GM18909 (cell line): Measurements from ENCODE around the gene GP2.
A peak's percentile ranks its signal among the peaks of the same experiment; 100 is the strongest.

ENCODE experiments used
- ATAC-seq: cut with Tn5 transposase; IDR thresholded peaks from one replicate; pipeline ENCODE4 v1.9.1; 2021; ENCODE audit warnings: mild to moderate bottlenecking; ENCODE audit not compliant: unreplicated experiment, poor library complexity

Gene GP2

DNA sequence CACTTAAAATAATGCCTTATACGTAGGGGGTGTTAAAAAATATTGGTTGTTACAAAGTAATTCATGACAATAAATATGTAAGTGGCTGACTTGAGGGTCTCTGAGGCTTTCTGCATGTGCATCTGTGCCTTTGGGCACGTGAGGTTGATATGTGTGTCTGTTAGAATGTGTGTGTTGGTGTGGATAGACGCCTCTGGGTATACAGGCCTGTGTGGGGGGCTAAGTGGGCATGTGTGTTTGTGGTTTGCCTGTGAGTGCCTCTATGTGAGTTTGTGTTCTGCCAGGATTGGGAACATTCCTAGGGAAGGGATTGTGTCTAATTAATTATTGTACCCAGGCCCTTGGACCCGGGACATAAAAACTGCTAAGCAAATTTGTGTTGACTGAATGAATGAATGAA is 19.0 kb downstream of the GP2 start:
- no peak for ATAC-seq

DNA sequence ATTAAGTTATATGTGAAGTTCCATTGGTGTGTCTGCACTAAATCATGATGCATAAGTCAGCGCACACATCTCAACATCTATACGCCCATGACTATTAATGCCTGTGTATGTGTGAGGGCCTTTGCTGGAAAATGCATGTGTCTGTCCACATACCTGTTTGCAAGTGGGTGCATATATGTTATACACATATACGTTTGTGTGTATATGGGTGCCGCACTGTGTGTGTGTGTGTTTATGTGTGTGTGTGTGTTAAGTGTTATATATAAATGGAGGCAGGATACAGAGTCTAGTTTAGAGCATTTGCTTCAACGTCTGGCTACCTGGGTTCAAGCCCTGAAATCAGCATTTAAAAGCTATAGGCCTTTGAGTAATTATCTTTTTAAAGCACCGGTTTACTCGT is 19.5 kb downstream of the GP2 start:
- ATAC-seq = no peak

DNA sequence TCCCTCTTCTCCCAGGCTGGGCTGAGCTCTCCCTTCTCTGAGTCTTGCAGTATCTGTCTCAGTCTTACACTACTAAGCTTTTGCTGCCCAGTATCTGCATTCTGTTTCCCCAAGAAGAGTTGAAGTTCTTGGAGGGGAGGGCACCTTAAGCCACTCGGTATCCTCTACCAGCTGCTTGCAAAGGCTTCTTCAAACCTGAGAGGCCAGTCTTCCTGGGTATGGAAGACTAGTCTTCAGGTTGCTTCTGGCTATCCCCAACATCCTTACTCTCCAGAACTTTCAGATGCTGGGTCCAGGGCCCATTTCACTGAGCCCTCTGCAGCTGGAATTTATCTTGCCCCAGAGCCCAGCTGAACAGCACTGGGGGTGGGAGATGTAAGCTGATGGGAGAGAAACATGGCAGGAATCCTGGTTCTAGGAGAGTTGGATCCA is 20.1 kb downstream of the GP2 start:
- no peak for ATAC-seq

DNA sequence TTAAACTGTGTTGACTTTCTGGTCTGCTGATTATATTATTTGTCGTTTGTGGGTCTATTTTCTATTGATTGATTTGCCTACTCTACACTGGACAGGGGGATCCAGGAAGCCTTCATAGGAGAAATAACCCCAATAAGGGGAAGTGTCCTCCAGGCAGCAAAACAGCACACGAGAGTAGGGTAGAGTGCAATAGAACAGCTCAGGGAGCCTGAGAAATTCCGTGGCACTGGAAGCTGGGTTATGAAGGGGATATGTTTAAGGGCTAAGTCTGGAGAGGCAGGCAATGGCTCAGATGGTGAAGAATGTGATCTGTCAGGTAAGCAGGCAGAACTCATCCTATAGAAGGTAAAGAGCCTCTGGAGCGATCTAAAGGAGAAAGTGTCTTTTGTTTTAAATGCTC is 20.9 kb downstream of the GP2 start:
- ATAC-seq = no peak

DNA sequence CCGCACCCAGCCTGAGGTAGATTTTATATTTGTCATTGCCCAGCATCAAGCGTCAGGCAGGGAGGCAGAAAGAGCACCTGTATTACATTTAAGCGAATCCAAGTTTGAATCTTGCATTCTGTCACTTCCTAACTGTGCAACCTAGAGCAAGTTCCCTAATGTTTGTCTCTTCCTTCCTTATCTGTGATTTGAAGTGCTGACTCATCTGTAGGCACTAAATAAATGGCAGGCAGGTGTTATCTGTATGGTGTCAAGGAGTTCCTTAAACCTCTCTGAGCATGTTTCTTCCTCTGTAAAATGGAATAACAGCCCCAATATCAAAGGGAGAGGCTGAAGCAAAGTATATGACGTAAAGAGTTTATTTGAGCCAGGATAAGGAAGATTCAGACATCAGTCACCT is 24.3 kb downstream of the GP2 start:
- no peak for ATAC-seq

DNA sequence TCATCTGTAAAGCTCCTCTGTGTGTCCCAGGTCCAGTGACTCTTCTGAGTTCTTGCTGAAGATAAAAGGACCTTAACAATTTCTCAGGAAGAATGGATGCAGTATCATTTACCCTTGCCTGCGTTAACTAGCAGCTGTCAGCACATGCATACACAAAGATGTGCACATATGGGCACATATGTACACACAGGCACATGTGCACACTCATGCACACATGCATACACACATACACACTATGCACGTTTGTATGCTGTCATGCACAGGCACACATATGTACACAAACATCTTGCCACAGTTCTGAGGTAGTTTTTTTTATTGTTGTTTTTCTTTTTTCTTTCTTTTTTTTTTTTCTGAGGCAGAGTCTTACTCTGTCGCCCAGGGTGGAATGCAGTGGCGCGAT is 24.9 kb downstream of the GP2 start:
- ATAC-seq = no peak

DNA sequence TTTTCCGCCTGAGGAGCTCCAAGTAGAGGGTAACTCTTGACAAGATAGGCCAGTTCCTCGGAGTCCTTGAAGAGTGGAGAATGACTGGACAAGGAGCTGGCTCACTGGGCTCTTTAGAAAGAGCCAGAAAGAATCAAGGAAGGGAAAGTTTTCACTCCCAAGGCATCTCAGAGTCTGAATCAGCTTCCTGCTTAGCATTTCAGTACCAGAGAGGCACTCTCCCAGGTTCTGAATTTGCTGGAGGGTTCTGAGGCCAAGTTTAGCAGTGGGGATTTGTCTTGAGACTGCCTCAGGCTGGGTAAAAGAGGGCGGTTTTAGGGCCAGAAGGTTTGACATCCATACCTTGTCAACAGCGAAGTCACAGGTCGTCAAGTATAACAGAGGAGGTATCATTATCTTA is 25.5 kb downstream of the GP2 start:
- ATAC-seq = no peak

DNA sequence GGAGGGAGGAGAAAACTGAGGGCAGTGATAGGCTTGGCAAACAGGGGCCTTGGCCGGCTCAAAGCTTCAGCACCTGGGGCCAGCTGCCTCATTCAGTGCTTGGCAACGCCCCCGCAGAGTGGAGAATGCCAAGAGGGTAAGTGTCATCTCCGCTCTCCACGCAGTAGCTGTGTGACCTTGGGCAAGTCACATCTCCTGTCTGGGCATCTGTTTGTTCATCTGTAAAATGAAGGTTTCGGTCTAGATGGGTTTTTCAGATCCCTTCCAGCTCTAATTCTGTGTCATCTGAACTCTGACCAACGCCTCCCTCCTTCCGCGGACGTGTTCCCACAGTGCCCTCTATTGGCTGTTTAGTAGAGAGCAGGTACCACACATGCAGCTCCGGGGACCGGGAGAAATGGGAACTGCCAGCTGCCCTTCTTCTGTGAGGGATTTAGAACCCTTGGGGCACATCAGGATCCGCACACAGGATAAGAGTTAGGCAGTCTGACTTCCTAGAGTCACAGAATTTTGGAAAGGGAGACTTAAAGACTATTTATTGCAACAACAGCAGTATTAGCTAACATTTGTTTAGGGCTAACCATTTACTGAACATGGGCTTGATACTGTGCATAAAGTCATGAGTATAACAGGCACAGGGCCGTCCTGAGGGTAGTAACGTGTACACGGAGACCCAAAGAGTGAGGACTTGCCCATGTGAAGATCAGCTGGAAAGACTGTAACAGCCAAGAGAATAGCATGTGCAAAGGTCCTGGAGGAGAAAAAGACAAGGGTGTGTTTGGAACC is 26.8 kb downstream of the GP2 start:
- ATAC-seq = peak; percentile 69

DNA sequence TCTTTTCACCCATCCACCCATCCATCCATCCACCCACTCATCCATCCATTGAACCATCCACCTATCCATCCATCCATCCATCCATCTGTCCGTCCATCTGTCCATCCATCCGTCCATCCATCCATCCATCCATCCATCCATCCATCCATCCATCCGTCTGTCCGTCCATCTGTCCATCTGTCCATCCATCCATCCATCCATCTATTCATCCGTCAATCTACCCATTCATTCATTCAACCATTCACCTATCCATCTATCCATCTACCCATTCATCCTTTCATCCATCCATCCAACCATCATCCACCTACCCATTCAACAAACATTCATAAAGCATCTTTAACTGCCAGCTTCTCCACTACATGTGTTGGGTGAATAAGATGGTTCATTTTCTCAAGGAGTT is 28.9 kb downstream of the GP2 start:
- no peak for ATAC-seq

DNA sequence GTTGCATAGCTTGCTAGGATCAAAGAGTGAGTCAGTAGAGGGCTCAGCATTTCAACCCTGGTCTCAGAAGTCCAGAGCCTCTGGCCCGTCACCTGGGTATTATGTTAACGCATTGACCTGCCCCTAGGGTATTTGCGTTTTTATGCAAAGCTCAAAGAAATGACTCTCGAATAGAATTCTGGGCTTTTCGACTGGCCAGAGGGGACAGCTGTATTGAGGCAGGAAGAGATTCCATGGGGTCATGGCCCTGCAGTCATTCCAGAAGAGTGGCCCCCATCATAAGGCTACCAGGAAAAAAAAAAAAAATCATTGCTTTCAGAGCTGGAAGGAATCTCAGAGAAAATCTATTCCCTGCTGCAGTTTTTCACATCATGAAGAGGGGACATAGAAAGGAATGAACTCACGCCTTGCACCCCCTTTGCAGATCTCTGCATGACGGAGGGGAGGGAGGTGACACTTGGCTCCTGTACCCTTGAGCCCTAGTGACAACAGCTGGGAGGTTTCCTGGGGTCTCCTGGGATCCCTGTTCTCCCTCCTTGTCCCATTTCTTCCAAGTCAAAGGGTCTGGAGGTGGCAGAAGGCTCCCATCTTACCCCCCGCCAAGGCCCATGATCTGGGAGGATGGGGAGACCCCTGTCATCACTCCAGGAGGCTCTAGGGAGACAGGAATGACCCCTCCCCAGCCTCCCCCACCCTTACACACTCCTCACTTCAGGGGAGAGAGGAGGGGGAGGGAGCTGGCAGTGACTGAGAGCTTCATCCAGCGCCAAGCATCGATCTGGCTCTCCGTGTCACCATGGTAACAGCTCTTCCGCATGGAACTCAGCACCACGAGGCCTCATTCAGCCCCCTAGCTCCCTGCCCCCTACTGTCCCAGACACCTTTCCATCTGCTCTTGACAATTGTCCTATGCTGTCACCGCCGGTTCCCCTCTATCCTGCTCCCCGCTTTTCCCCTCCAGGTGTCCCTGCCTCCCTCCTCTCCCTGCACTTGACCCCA is 35.8 kb downstream of the GP2 start:
- ATAC-seq = no peak

DNA sequence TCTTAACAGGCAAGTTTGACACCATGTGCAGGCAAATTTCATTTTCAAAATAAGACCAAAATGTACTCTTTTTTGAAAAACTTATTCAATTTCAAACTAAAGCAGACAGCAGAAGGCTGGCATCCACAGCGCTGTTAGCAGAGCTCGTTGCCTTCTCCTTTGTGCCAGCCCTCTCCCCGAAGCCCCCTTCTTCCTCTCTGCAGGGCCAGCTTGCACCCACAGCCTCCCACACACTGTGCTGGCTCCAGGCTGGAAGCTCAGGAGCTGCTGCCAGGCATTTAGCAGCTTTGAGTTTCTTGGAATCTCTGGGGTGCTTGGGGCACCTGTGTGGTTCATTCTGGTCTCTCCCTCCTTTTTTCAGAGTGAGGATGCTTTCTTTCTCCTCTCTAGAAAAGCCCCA is 37.7 kb downstream of the GP2 start:
- no peak for ATAC-seq

DNA sequence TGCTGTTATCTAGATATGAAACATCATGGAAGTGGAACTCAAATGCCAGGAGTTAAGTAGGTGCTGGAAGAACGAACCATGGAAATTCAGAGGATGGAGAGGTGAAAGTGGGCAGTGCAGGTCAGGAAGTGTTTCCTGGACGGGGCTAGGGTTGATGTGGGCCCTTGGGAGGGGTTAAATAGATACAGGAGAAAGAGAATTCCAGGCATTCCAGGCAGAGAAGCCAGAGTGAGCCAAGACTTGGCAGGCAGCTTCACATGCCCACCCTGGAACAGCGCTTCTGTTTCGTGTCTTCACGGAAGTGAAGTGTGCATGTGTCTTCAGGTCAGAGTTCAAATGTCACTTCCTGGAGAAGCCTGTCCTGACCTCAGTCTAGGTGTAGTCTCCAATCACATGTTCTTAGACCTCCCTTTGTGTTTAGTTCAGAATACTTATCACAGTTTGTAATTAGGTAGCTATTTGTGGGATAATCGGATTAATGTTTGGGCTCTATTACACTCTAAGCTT is 41.3 kb downstream of the GP2 start:
- no peak for ATAC-seq

DNA sequence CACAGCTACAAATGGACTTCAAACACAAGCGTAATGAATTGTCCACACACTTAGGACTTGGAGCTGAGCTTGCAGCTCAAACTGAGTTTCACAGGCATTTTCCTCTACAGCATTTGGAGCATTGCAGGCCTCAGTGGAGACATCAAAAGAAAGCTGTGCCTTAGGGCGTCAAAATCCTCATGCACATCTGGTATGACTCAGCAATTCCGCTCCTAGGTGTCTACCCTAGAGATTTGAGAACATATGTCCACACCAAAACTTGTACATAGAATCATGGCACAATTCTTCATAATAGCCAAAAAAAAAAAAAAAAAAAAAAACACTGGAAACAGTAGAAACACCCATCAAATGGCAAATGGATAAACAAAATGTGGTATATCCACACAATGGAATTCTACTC is 47.1 kb downstream of the GP2 start:
- no peak for ATAC-seq

DNA sequence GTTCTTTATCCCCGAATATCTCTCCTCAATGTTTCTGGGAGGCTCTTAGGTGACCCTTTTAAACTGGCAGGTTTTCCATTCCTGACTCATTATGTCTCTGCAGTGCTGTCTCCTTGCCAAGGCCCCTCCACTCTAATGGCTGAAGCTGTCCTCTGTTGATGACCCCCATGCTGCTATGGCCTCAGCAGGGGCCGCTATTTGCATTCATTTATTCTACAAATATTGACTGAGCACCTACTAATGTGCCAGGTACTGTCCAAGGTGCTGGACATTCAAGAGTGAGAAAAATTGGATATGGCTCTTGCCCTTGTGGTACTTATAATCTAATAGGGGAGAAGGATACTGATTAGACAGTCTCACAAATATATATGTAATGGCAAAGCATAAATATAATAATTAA is 55.4 kb downstream of the GP2 start:
- ATAC-seq = no peak

DNA sequence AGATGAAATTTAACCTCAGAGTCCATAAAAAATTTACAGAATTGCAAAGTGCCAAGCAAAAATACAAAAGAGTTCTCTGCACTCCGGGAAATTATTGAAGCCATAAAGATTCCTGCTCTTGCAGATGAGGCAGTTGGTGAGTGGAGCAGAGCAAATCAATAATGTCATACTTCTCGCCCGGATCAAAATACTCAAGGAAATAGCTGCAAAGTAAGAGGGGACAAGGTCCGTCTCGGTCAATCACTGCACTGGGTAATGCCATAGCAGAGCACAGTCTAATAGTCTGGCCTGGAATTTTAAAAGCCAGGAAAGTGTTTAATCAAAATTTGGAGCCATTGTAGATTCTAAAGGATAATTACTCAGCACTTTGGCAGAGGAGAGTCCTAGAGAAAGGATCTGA is 58.9 kb downstream of the GP2 start:
- ATAC-seq = no peak

DNA sequence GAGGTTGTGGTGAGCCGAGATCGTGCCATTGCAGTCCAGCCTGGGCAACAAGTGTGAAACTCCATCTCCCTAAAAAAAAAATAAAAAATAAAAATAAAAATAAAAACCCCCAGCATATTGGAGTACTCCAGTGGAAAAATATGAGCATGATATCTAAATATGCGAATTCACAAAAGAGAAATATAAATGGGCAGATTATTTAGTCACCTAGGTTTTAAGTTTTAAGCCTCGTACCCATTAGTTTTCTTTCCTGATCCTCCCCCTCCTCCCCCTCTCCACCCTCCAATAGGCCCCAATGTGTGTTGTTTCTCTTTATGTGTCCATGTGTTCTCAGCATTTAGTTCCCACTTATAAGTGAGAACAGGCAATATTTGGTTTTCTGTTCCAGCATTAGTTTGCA is 62.3 kb downstream of the GP2 start:
- ATAC-seq = no peak

DNA sequence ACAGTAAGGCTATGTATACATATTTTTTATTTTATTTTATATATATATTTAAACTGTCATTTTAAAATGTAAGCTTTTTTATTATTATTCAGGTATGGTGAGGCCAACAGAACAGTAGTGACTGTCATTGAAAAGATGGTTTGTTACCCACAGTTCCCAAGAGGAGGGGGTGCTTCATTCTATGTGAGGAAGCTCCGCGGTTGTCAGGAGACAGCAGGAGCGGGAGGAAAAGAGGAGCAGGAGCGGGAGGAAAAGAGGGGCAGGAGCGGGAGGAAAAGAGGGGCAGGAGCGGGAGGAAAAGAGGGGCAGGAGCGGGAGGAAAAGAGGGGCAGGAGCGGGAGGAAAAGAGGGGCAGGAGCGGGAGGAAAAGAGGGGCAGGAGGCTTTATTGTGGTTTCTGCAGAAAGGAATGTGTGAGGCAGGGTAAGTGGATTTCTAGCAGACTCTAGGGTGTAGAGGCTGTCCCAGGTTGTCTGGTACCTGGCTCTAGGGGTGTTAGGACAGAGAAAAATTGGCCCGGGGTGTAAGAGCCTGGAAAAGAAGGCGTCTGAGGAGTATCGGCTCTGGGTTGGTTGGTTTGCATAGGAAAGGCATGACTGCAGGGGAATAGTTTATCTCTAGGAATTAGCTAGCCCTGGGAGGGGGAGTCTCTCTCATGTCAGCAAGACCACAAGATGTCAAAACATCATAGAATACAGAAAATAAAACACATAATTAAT is 64.0 kb downstream of the GP2 start:
- ATAC-seq = no peak

DNA sequence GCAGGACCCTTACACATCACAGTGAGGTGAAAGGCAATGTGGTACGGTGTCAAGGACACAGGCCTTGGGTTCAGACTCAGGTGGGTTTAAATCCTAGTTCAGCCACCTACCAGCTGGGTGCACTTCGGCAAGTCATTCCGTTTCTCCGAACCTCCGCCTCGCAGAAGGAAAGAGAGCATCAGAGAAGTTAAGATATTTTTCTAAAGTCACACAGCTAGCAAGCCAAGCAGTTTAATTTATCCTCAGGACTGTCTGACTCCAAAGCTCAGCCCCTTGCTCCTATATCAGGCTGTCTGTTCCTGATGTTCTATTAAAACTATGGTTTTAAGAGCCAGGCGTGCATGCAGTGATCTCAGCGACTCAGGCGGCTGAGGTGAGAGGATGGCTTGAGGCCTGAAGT is 65.1 kb downstream of the GP2 start:
- no peak for ATAC-seq

DNA sequence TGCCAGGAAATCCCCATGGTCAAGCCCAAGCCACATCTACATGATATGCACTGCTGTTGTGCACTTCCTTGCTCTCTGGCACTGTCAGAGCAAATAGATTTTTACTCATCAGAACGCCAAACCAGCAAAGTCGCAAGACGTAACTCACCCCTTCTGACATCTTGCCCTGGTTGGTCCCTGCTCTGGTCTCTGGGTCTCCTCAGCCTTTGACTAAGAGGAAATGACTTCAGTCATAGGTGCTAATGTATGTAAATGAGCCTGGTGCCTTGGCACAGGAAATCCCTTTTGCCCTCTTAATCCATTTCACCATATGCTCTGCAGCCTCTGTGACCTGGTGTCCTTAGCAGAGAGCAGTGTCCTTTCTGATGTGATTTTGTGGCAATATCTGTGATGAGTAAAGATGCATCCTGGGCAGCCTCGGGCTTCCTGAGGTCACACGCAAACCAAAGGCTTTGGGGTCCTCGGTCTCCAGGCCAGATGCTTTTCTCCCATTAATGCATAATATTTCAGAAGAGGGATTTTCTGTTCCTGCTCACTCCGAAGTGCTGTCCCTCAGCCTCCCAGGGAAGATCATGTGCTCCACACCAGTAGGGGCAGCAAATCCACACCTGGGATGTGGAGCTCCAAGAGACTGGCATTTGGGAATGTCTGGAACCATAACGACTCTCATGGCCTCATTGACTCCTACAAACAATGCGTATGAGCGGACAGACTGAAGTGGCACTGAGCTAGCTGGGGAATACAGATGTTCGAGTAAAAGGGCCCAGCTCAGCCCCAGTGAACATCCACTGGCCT is 66.9 kb downstream of the GP2 start:
- no peak for ATAC-seq
